HG03175 (cell line): ENCODE data around the gene MED27.
"Not testable (repeated sequence)": the region's sequence is repeated elsewhere in the genome, so short reads cannot be mapped to it uniquely, and the experiment has no call there.

ENCODE experiments used
- ATAC-seq: cut with Tn5 transposase; IDR thresholded peaks from one replicate; pipeline ENCODE4 v1.9.1; 2021; ENCODE audit warnings: mild to moderate bottlenecking, moderate library complexity; ENCODE audit not compliant: unreplicated experiment

The MED27 gene

GRCh38 chr9:132077881-132078698 lies 1.6 kb downstream of the MED27 start:
- no peak for ATAC-seq

GRCh38 chr9:132075853-132076252 lies 3.8 kb downstream of the MED27 start:
- no peak for ATAC-seq

- no peak for ATAC-seq
These were observed 4.9 kb downstream of the MED27 start for GRCh38 chr9:132074736-132075135.

- ATAC-seq = no peak
These were observed 7.7 kb downstream of the MED27 start for GRCh38 chr9:132071847-132072507.

DNA sequence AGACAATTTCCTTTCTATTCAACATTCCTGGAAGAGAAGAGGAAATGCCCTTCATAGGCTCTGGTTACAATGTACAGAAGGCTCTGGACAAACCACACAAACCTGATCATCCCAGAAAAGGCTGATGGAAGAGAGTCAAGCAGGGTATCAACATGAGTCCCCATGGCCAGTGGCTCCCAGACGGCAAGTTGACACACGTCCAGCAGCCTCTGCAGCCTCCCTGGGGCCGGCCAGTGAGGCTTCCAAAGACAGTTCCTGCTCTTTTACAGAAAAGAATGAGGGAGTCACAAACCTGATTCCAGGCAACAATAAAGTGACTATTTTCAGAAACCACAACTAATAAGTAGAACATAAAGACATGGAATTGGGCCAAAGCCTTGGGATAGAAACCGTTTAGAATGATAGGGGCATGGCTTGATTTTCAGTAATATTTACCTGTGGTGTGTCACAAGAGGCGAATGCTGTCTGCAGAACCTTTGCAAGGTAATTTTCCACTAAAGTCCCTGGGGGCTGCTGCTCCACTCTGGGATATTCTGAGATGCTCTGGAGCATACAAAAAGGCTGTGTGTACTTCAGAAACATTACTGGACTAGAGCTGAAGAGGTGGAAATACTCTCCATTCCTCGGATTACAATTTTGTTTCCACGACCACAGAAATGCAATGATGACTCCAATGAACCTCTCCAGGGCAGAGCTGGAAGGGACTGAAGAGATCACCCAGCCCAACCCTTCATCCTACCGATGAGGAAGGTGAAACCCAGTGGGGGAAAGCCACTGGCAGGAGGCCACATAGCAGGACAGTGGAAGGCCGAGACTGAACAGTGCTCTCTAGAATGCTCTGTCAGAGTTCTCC lies 10.4 kb downstream of the MED27 start:
- ATAC-seq = no peak

- ATAC-seq = no peak
These were observed 11.1 kb downstream of the MED27 start for GRCh38 chr9:132068605-132069004.

DNA sequence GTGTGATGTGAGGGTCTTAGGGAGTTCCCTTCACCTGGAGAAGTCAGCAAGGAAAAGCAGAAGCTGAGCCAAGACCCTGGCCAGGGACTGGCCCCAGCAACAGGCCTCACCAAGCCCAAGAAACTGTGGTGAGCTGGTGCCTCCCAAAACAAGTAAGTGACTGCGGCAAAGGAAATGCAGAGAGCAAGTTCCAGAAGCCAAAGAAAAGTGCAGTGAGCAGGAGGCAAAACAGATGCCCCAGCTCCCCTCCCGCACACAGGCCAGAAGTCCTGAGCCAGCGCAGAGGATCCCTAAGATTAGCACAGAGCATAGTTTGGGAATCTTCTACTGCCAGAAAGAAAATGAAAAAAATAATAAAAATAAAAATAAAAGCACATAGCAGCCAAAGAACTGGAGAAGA lies 13.2 kb downstream of the MED27 start:
- no peak for ATAC-seq

- no peak for ATAC-seq
These were observed 13.6 kb downstream of the MED27 start for GRCh38 chr9:132066057-132066456.

- no peak for ATAC-seq
These were observed 16.4 kb downstream of the MED27 start for GRCh38 chr9:132063281-132063680.

DNA sequence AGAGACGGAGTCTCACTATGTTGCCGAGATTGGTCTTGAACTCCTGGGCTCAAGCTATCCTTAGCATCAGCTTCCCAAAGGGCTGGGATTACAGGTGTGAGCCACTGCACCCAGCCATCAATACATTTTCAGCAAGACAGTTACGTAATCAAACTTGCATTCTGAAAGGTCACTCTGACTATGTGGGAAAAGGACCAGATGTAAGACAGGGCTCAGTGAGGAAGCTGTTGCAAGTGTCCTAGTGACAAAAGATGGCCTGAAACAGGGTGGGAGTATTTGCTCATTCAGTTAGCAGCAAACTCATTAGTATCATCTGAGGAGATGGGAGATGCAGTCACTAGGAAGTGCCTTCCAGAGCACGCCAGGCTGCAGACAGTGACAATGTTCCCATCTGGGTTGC lies 16.9 kb downstream of the MED27 start:
- ATAC-seq = no peak

DNA sequence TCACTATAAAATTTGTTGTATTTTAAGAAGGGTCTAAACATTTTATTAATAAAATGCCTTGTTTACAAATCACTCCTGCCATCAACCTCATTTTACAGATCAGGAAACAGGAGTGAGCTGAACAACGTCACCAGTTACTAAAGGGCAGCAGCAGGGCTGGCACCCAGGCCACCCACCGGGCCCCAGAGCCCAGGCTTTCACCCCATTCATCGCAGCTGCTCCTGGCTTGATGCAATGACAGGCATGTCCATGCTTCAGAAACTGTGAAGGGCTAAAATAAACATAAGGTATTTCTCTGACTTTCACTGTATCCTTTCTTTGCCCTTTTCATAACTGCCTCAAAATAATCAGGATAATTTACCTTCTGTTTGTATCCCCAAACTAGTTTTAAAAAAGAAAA lies 18.1 kb downstream of the MED27 start:
- no peak for ATAC-seq

- no peak for ATAC-seq
These were observed 20.3 kb downstream of the MED27 start for GRCh38 chr9:132059361-132059760.

- not testable (repeated sequence) for ATAC-seq
These were observed 21.4 kb downstream of the MED27 start for GRCh38 chr9:132058226-132058625.

DNA sequence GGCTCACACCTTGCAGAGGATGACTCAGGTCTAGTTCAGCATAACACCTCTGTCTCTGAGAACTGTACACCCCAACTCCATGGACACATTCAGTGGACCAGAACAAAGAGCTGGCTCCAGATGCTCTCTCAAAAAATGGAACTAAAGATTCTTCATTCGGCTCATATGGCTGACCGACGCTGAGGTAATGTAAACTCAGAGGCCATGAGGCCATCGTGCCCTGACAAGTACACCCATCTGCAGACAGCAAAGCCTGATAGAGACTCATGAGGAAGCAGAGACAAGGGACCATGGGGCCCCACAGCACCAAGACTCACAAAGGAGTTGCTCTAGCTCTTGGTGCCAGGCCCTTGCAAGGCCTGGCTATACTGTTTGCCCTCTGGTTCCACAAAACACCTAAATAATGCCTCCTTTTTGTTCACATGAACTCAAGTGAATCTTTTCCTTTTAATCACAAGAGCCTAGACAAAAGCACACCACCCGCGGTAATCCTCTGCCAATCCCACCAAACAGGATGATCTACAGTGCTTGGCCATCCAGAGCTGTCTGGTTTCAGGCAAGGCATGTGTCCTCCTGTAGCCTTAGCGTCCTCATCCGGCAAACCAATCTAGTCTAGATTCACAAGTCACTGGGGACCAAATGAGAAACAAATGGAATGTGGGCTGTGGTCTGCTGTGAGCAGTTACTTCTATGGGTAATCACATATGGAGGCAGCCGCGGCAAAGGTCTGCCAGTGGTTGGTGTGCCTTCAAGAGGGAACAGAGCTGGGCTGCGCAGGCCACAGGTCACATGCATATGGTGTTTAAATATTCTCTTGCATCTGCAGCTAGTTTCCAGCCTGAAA lies 22.7 kb downstream of the MED27 start:
- ATAC-seq = no peak

GRCh38 chr9:132055756-132056155 lies 23.9 kb downstream of the MED27 start:
- ATAC-seq = no peak

DNA sequence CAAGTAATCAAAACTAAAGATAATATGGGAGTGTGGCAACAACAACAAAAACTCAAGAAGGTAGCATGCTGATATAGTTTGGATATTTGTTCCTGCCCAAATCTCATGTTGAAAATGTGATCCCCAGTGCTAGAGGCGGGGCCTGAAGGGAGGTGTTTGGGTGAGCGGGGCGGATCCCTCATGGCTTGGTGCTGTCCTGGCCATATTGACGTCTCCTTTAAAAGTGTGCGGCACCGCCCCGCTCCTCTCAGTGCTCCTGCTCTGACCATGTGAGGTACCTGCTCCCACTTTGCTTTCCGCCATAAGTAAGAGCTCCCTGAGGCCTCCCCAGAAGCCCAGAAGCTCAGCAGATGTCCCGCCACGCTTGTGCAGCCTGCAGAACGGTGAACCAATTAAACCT lies 25.6 kb downstream of the MED27 start:
- ATAC-seq = no peak

GRCh38 chr9:132049900-132050299 lies 29.8 kb downstream of the MED27 start:
- no peak for ATAC-seq

DNA sequence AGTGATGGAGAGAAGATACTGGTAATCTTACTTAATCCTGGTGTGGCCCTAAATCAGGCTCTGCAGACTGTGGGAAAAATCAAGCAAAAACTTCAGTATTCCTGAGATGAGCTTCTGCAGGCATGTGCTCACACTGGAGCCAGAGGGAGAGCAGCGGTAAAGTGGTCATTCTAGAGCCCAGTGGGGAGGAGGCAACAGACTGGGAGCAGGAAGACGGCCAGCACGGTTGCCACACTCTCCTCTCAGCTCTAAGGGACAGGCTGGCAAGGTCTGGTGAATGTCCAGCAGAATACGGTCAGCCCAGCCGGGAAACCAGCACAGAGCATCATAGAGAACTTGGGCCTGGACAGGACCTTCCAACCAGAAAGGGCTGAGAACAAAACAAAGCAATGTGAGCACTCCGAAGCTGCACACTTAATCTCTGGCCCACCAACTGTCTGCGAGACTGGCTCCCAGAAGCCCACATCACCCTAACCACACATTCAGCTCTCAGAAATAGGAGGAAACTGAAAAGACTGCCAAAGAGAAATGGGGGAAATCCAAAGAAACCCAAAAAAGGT lies 30.3 kb downstream of the MED27 start:
- no peak for ATAC-seq

GRCh38 chr9:132048201-132048600 lies 31.5 kb downstream of the MED27 start:
- ATAC-seq = no peak

DNA sequence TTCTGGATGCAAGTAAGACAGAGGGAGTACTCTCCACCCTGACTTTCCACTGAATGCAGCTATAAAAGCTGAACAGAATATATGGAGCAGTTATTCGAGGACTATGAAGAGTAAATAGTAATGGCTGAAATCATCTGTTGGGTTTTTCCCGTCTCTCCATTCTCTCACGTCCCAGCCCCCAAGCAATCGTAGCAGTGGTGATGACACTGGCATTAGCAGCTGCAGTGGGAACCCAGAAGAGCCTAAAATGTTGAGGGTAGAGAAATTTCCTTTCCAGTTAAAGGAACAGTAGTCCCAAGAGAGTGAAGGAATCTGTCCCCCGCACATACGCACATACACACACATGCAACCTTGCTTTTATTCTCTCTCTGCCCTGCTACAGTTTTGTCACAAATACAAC lies 33.2 kb downstream of the MED27 start:
- ATAC-seq = no peak
